ENCODE data around the gene TMEM91. TPM values are rescaled to one million over a fixed set of nuclear protein-coding genes. Genes with fewer than 3 reads are reported as not detected.
A peak's percentile ranks its signal among the peaks of the same experiment; 100 is the strongest.
"Not testable (repeated sequence)": the region's sequence is repeated elsewhere in the genome, so short reads cannot be mapped to it uniquely, and the experiment has no call there.

TMEM91 gene
- total RNA-seq, 1 donor from 2014 or later = 4.8 TPM

GRCh38 chr19:41372501-41372900 is 3.8 kb upstream of the TMEM91 start:
- Mint-ChIP-seq H3K4me3 (ENCODE audit: low read depth) (no peak overlapping the region), H3K27ac (no peak overlapping the region), H3K27me3 (ENCODE audit: low read depth) (no peaks in the 10 kb centered on the region), H3K9me3 (no peaks in the 10 kb centered on the region), H3K36me3 (ENCODE audit: low read depth) (peaks cover 5% of the 10 kb centered on the region), H3K4me1 (ENCODE audit: low read depth) (peaks cover 17% of the 10 kb centered on the region)
- no peak for DNase-seq (ENCODE audit: low spot score)
- intact Hi-C loops (cut with micrococcal nuclease) = no loop called here

- Mint-ChIP-seq H3K4me1 (ENCODE audit: low read depth) (peaks cover 13% of the 10 kb centered on the region), H3K27me3 (ENCODE audit: low read depth) (no peaks in the 10 kb centered on the region), H3K36me3 (ENCODE audit: low read depth) (peaks cover 5% of the 10 kb centered on the region), H3K9me3 (no peaks in the 10 kb centered on the region), H3K4me3 (ENCODE audit: low read depth) (no peak overlapping the region), H3K27ac (no peak overlapping the region)
- no peak for DNase-seq (ENCODE audit: low spot score)
- intact Hi-C loops (cut with micrococcal nuclease) = no loop called here
Observed at GRCh38 chr19:41373993-41374392, 2.3 kb upstream of the TMEM91 start.

- H3K4me1 Mint-ChIP-seq (ENCODE audit: low read depth) = peaks cover 13% of the 10 kb centered on the region
- DNase-seq (ENCODE audit: low spot score) = no peak
- intact Hi-C loops (cut with micrococcal nuclease) = no loop called here
- peaks cover 5% of the 10 kb centered on the region for H3K36me3 Mint-ChIP-seq (ENCODE audit: low read depth)
- H3K4me3 Mint-ChIP-seq (ENCODE audit: low read depth) = peak overlapping the region; percentile 77
- H3K9me3 Mint-ChIP-seq = no peaks in the 10 kb centered on the region
- peak overlapping the region; percentile 52 for H3K27ac Mint-ChIP-seq
- H3K27me3 Mint-ChIP-seq (ENCODE audit: low read depth) = no peaks in the 10 kb centered on the region
Observed at GRCh38 chr19:41376998-41377365, 649 bp downstream of the TMEM91 start.

- Mint-ChIP-seq H3K36me3 (ENCODE audit: low read depth) (peaks cover 8% of the 10 kb centered on the region), H3K27ac (no peak overlapping the region), H3K4me3 (ENCODE audit: low read depth) (no peak overlapping the region), H3K4me1 (ENCODE audit: low read depth) (peaks cover 13% of the 10 kb centered on the region), H3K9me3 (no peaks in the 10 kb centered on the region), H3K27me3 (ENCODE audit: low read depth) (no peaks in the 10 kb centered on the region)
- intact Hi-C loops (cut with micrococcal nuclease) = no loop called here
- no peak for DNase-seq (ENCODE audit: low spot score)
Observed at GRCh38 chr19:41377977-41378709, 1.8 kb downstream of the TMEM91 start.

GRCh38 chr19:41381536-41381935 is 5.2 kb downstream of the TMEM91 start:
- intact Hi-C loops (cut with micrococcal nuclease); H3K4me1 Mint-ChIP-seq (ENCODE audit: low read depth); H3K4me3 Mint-ChIP-seq (ENCODE audit: low read depth); H3K27me3 Mint-ChIP-seq (ENCODE audit: low read depth); DNase-seq (ENCODE audit: low spot score); H3K9me3 Mint-ChIP-seq; H3K27ac Mint-ChIP-seq: not testable (repeated sequence)
- peaks cover 15% of the 10 kb centered on the region for H3K36me3 Mint-ChIP-seq (ENCODE audit: low read depth)

GRCh38 chr19:41384351-41384750 is 8.0 kb downstream of the TMEM91 start:
- no peak overlapping the region for H3K27ac Mint-ChIP-seq
- H3K4me1 Mint-ChIP-seq (ENCODE audit: low read depth) = no peaks in the 10 kb centered on the region
- peaks cover 21% of the 10 kb centered on the region for H3K36me3 Mint-ChIP-seq (ENCODE audit: low read depth)
- intact Hi-C loops (cut with micrococcal nuclease) = no loop called here
- no peaks in the 10 kb centered on the region for H3K27me3 Mint-ChIP-seq (ENCODE audit: low read depth)
- no peak for DNase-seq (ENCODE audit: low spot score)
- no peak overlapping the region for H3K4me3 Mint-ChIP-seq (ENCODE audit: low read depth)
- H3K9me3 Mint-ChIP-seq = no peaks in the 10 kb centered on the region

- no peak overlapping the region for H3K4me3 Mint-ChIP-seq (ENCODE audit: low read depth)
- H3K9me3 Mint-ChIP-seq = no peaks in the 10 kb centered on the region
- no peak overlapping the region for H3K27ac Mint-ChIP-seq
- no peaks in the 10 kb centered on the region for H3K4me1 Mint-ChIP-seq (ENCODE audit: low read depth)
- no peak for DNase-seq (ENCODE audit: low spot score)
- peaks cover 33% of the 10 kb centered on the region for H3K36me3 Mint-ChIP-seq (ENCODE audit: low read depth)
- H3K27me3 Mint-ChIP-seq (ENCODE audit: low read depth) = no peaks in the 10 kb centered on the region
- intact Hi-C loops (cut with micrococcal nuclease) = no loop called here
Observed at GRCh38 chr19:41386442-41386841, 10.1 kb downstream of the TMEM91 start.

- Mint-ChIP-seq H3K27ac (no peak overlapping the region), H3K9me3 (no peaks in the 10 kb centered on the region), H3K27me3 (ENCODE audit: low read depth) (no peaks in the 10 kb centered on the region), H3K4me3 (ENCODE audit: low read depth) (no peak overlapping the region), H3K36me3 (ENCODE audit: low read depth) (peaks cover 42% of the 10 kb centered on the region), H3K4me1 (ENCODE audit: low read depth) (peaks cover 11% of the 10 kb centered on the region)
- DNase-seq (ENCODE audit: low spot score) = no peak
- intact Hi-C loops (cut with micrococcal nuclease) = no loop called here
Observed at GRCh38 chr19:41391618-41392017, 15.3 kb downstream of the TMEM91 start.

GRCh38 chr19:41392775-41393174 is 16.4 kb downstream of the TMEM91 start:
- no peak overlapping the region for H3K4me3 Mint-ChIP-seq (ENCODE audit: low read depth)
- no peaks in the 10 kb centered on the region for H3K9me3 Mint-ChIP-seq
- peaks cover 11% of the 10 kb centered on the region for H3K4me1 Mint-ChIP-seq (ENCODE audit: low read depth)
- H3K36me3 Mint-ChIP-seq (ENCODE audit: low read depth) = peaks cover 41% of the 10 kb centered on the region
- no peaks in the 10 kb centered on the region for H3K27me3 Mint-ChIP-seq (ENCODE audit: low read depth)
- intact Hi-C loops (cut with micrococcal nuclease) = no loop called here
- DNase-seq (ENCODE audit: low spot score) = no peak
- no peak overlapping the region for H3K27ac Mint-ChIP-seq

- DNase-seq (ENCODE audit: low spot score) = no peak
- Mint-ChIP-seq H3K9me3 (no peaks in the 10 kb centered on the region), H3K36me3 (ENCODE audit: low read depth) (peaks cover 26% of the 10 kb centered on the region), H3K4me1 (ENCODE audit: low read depth) (peaks cover 26% of the 10 kb centered on the region), H3K27ac (peak overlapping the region; percentile 2), H3K4me3 (ENCODE audit: low read depth) (peak overlapping the region; percentile 95), H3K27me3 (ENCODE audit: low read depth) (no peaks in the 10 kb centered on the region)
- intact Hi-C loops (cut with micrococcal nuclease) = no loop called here
Observed at GRCh38 chr19:41395355-41395754, 19.0 kb downstream of the TMEM91 start.

GRCh38 chr19:41397086-41398049 is 21.0 kb downstream of the TMEM91 start, which contains the start of the genes BCKDHA and EXOSC5:
Gene BCKDHA (plus strand): TSS chr19:41397818. CDS start chr19:41397828, 10 bp downstream.
Gene EXOSC5 (minus strand): TSS chr19:41397359. CDS start chr19:41397328, 31 bp downstream.
- peaks cover 18% of the 10 kb centered on the region for H3K36me3 Mint-ChIP-seq (ENCODE audit: low read depth)
- DNase-seq (ENCODE audit: low spot score) = peak; percentile 99
- no peaks in the 10 kb centered on the region for H3K9me3 Mint-ChIP-seq
- intact Hi-C loops (cut with micrococcal nuclease) = loop anchor here (1.0 kb wide), 3 partner anchors 34 to 133 kb away; partner anchors contain the start of genes DMAC2 and HNRNPUL1
- peaks cover 26% of the 10 kb centered on the region for H3K4me1 Mint-ChIP-seq (ENCODE audit: low read depth)
- peak within 1 kb of the TSS; percentile 95 for H3K4me3 Mint-ChIP-seq (ENCODE audit: low read depth)
- no peaks in the 10 kb centered on the region for H3K27me3 Mint-ChIP-seq (ENCODE audit: low read depth)
- peak within 1 kb of the TSS; percentile 99 for H3K27ac Mint-ChIP-seq

GRCh38 chr19:41398050-41398418 is 21.7 kb downstream of the TMEM91 start:
- no peaks in the 10 kb centered on the region for H3K9me3 Mint-ChIP-seq
- H3K4me3 Mint-ChIP-seq (ENCODE audit: low read depth) = peak overlapping the region; percentile 95
- no peak for DNase-seq (ENCODE audit: low spot score)
- H3K4me1 Mint-ChIP-seq (ENCODE audit: low read depth) = peaks cover 26% of the 10 kb centered on the region
- peak overlapping the region; percentile 99 for H3K27ac Mint-ChIP-seq
- intact Hi-C loops (cut with micrococcal nuclease) = no loop called here
- H3K27me3 Mint-ChIP-seq (ENCODE audit: low read depth) = no peaks in the 10 kb centered on the region
- H3K36me3 Mint-ChIP-seq (ENCODE audit: low read depth) = peaks cover 15% of the 10 kb centered on the region

- Mint-ChIP-seq H3K27ac (no peak overlapping the region), H3K9me3 (no peaks in the 10 kb centered on the region), H3K4me1 (ENCODE audit: low read depth) (peaks cover 26% of the 10 kb centered on the region), H3K27me3 (ENCODE audit: low read depth) (no peaks in the 10 kb centered on the region), H3K4me3 (ENCODE audit: low read depth) (peak overlapping the region; percentile 95), H3K36me3 (ENCODE audit: low read depth) (peaks cover 14% of the 10 kb centered on the region)
- DNase-seq (ENCODE audit: low spot score) = no peak
- intact Hi-C loops (cut with micrococcal nuclease) = no loop called here
Observed at GRCh38 chr19:41398598-41398997, 22.3 kb downstream of the TMEM91 start.

All from activated T-helper 2 cell treated with anti-CD3 and anti-CD28 coated beads, Interferon-gamma antibody, Interleukin-2, Interleukin-4, amounts not matched to agents 10 μg/mL and 5 μg/mL and 100 μg/mL, durations not matched to agents 14 hours and 24 hours and 36 hours (primary cell).